HG02759 (cell line): ENCODE data around the gene JAKMIP1.

Source experiments
- ATAC-seq: cut with Tn5 transposase; IDR thresholded peaks from one replicate; pipeline ENCODE4 v1.9.1; 2021; ENCODE audit warnings: mild to moderate bottlenecking, moderate library complexity; ENCODE audit not compliant: unreplicated experiment

The JAKMIP1 gene

GRCh38 chr4:5976431-5976830 is 223.9 kb downstream of the JAKMIP1 start:
- ATAC-seq: no peak
